ENCODE data around the gene MDK. TPM values are rescaled to one million over a fixed set of nuclear protein-coding genes. Genes with fewer than 3 reads are reported as not detected.

MDK gene
- polyA plus RNA-seq, 1 donor from 2014 or later, result 90.3 TPM

- no peaks in the 10 kb centered on the region for H3K36me3 ChIP-seq (ENCODE audit: insufficient read depth, low read length)
- no peaks in the 10 kb centered on the region for H4K20me1 ChIP-seq (ENCODE audit: insufficient read depth)
- no peaks in the 10 kb centered on the region for H3K9me3 ChIP-seq (ENCODE audit: low read length)
- H3K27ac ChIP-seq (ENCODE audit: low read length), result peak overlapping the region; percentile 33
- H3K9me2 ChIP-seq (ENCODE audit: insufficient read depth, low read length), result no peaks in the 10 kb centered on the region
- TF ChIP-seq, protein P1, sequence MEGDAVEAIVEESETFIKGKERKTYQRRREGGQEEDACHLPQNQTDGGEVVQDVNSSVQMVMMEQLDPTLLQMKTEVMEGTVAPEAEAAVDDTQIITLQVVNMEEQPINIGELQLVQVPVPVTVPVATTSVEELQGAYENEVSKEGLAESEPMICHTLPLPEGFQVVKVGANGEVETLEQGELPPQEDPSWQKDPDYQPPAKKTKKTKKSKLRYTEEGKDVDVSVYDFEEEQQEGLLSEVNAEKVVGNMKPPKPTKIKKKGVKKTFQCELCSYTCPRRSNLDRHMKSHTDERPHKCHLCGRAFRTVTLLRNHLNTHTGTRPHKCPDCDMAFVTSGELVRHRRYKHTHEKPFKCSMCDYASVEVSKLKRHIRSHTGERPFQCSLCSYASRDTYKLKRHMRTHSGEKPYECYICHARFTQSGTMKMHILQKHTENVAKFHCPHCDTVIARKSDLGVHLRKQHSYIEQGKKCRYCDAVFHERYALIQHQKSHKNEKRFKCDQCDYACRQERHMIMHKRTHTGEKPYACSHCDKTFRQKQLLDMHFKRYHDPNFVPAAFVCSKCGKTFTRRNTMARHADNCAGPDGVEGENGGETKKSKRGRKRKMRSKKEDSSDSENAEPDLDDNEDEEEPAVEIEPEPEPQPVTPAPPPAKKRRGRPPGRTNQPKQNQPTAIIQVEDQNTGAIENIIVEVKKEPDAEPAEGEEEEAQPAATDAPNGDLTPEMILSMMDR (IDR thresholded peaks at IDR 0.05; ENCODE audit: poor library complexity, severe bottlenecking), result no peak
- TF ChIP-seq REST (IDR thresholded peaks at IDR 0.05; ENCODE audit: borderline replicate concordance), result no peak
- no peak for TF ChIP-seq EP300 (conservative IDR thresholded peaks at IDR 0.05; ENCODE audit: poor library complexity, severe bottlenecking)
- TF ChIP-seq MXI1 (conservative IDR thresholded peaks at IDR 0.05; ENCODE audit: poor library complexity, severe bottlenecking), result no peak
- TF ChIP-seq TAF1 (IDR thresholded peaks at IDR 0.05; ENCODE audit: low read depth), result no peak
- TF ChIP-seq EZH2 (IDR thresholded peaks at IDR 0.05; ENCODE audit: borderline replicate concordance, insufficient read depth, low read length, poor library complexity, severe bottlenecking), result no peak
- TF ChIP-seq POLR2AphosphoS5 (IDR thresholded peaks at IDR 0.05), result no peak
- TF ChIP-seq RAD21 (conservative IDR thresholded peaks at IDR 0.05), result no peak
- TF ChIP-seq SMC3 (conservative IDR thresholded peaks at IDR 0.05; ENCODE audit: poor library complexity), result no peak
- H2AFZ ChIP-seq (ENCODE audit: low read depth, low read length), result no peak overlapping the region
- H3K27me3 ChIP-seq (ENCODE audit: insufficient read depth, low read depth, low read length), result peaks cover 20% of the 10 kb centered on the region
- no peak overlapping the region for H3K9ac ChIP-seq (ENCODE audit: low read length)
- H3K4me3 ChIP-seq (ENCODE audit: low read length), result peak overlapping the region; percentile 41
- H3K4me2 ChIP-seq (ENCODE audit: low read length), result no peak overlapping the region
- H3K79me2 ChIP-seq (replicated peaks; ENCODE audit: insufficient read depth, low read length), result peaks cover 5% of the 10 kb centered on the region
- H3F3A ChIP-seq (ENCODE audit: insufficient read depth, low read length, poor library complexity, severe bottlenecking), result no peaks in the 10 kb centered on the region
Observed at GRCh38 chr11:46336563-46337180, 44.8 kb upstream of the MDK start.

DNA sequence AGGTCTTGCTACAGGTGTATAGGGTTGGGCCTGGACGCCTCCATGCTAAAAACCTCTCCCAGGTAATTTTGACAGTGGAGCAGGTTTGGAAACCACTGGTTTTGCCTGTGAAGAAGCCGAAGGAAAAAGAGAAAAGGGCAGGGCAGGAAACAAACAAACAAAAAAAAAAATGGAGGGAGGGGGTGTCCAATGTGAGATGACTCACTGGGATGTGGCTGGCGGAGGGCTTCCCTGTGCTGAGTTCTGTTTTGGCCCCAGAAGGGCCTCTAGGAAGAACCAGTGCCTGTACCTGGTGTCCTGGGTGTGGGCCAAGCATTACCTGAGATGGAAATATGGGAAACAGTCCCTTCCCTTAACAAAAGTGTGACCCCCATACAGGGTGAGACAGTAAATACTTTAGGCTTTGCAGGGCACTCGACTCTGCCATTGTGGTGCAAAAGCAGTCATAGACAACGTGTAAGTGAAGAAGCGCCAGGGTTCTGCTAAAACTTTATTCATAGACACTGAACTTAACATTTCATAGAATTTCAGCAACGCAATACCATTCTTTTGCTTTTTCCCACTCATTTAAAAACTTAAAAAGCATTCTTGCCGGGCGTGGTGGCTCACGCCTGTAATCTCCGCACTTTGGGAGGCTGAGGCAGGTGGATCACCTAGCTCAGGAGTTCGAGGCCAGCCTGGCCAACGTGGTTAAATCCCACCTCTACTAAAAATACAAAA lies 43.7 kb upstream of the MDK start:
- Histone ChIP-seq H3K4me2 (ENCODE audit: low read length) (no peak overlapping the region), H3K9me3 (ENCODE audit: low read length) (no peaks in the 10 kb centered on the region), H3K9ac (ENCODE audit: low read length) (no peak overlapping the region), H3K27me3 (ENCODE audit: insufficient read depth, low read depth, low read length) (peaks cover 11% of the 10 kb centered on the region), H3K9me2 (ENCODE audit: insufficient read depth, low read length) (no peaks in the 10 kb centered on the region), H2AFZ (ENCODE audit: low read depth, low read length) (no peak overlapping the region), H3K79me2 (replicated peaks; ENCODE audit: insufficient read depth, low read length) (peaks cover 5% of the 10 kb centered on the region), H4K20me1 (ENCODE audit: insufficient read depth) (no peaks in the 10 kb centered on the region), H3K27ac (ENCODE audit: low read length) (no peak overlapping the region), H3K36me3 (ENCODE audit: insufficient read depth, low read length) (no peaks in the 10 kb centered on the region), H3F3A (ENCODE audit: insufficient read depth, low read length, poor library complexity, severe bottlenecking) (no peaks in the 10 kb centered on the region), H3K4me3 (ENCODE audit: low read length) (no peak overlapping the region)
- TF ChIP-seq SMC3 (conservative IDR thresholded peaks at IDR 0.05; ENCODE audit: poor library complexity), result no peak
- TF ChIP-seq EP300 (conservative IDR thresholded peaks at IDR 0.05; ENCODE audit: poor library complexity, severe bottlenecking), result no peak
- TF ChIP-seq MXI1 (conservative IDR thresholded peaks at IDR 0.05; ENCODE audit: poor library complexity, severe bottlenecking), result no peak
- TF ChIP-seq TAF1 (IDR thresholded peaks at IDR 0.05; ENCODE audit: low read depth), result no peak
- TF ChIP-seq REST (IDR thresholded peaks at IDR 0.05; ENCODE audit: borderline replicate concordance), result no peak
- TF ChIP-seq POLR2AphosphoS5 (IDR thresholded peaks at IDR 0.05), result no peak
- TF ChIP-seq, protein P1 (IDR thresholded peaks at IDR 0.05; ENCODE audit: poor library complexity, severe bottlenecking), result no peak
- TF ChIP-seq EZH2 (IDR thresholded peaks at IDR 0.05; ENCODE audit: borderline replicate concordance, insufficient read depth, low read length, poor library complexity, severe bottlenecking), result no peak
- no peak for TF ChIP-seq RAD21 (conservative IDR thresholded peaks at IDR 0.05)
